ENCODE results near the gene CLCN6.

GRCh38 chr1:11845641-11846335 is 39.8 kb downstream of the CLCN6 start:
- TF ChIP-seq POLR2AphosphoS5 (IDR thresholded peaks at IDR 0.05) (no peak), CTCF (IDR thresholded peaks at IDR 0.05) (no peak)

All from prostate gland (tissue), 2 donors.